HepG2 (cell line): ENCODE data around the gene NHERF2. TPM values are rescaled to one million over a fixed set of nuclear protein-coding genes. Genes with fewer than 3 reads are reported as not detected.

Source experiments
- CCDC6 ChIP-seq: sonication (generic); formaldehyde crosslinking; IDR thresholded peaks from 2 replicates; pipeline ENCODE4 v1.8.1; 2022; ENCODE audit warnings: mild to moderate bottlenecking, missing genetic modification reagents, moderate library complexity
- CERS6 ChIP-seq: sonication (generic); formaldehyde crosslinking; IDR thresholded peaks from 2 replicates; pipeline ENCODE4 v1.5.0; 2020; ENCODE audit warnings: missing genetic modification reagents
- CSRNP2 ChIP-seq: sonication (generic); formaldehyde crosslinking; conservative IDR thresholded peaks from 2 replicates; pipeline ENCODE4 v1.8.0; 2022; ENCODE audit warnings: low read depth, missing genetic modification reagents
- HOXA5 ChIP-seq: sonication (generic); formaldehyde crosslinking; IDR thresholded peaks from 2 replicates; pipeline ENCODE4 v1.4.0; 2020; ENCODE audit warnings: missing genetic modification reagents
- KDM3A ChIP-seq: IDR thresholded peaks from 2 replicates; pipeline ENCODE4 v1.6.1; 2018; ENCODE audit warnings: low read depth, missing compliant biosample characterization
- MXD3 ChIP-seq: IDR thresholded peaks from 2 replicates; pipeline ENCODE4 v1.6.1; 2016; ENCODE audit warnings: mild to moderate bottlenecking, missing biosample characterization, missing genetic modification reagents
- REPIN1 ChIP-seq: sonication (generic); formaldehyde crosslinking; IDR thresholded peaks from 2 replicates; pipeline ENCODE4 v1.8.0; 2022; ENCODE audit warnings: missing genetic modification reagents, low read depth, mild to moderate bottlenecking, borderline replicate concordance
- SAFB2 ChIP-seq: sonication (generic); formaldehyde crosslinking; IDR thresholded peaks from 2 replicates; pipeline ENCODE4 v1.5.1; 2020; ENCODE audit warnings: missing genetic modification reagents, low read depth, mild to moderate bottlenecking, borderline replicate concordance
- SMC3 ChIP-seq: IDR thresholded peaks from 2 replicates; pipeline ENCODE4 v1.6.1; 2011; ENCODE audit warnings: low read length, improper control_type of control experiment
- polyA plus RNA-seq, 8 experiments: library from polyadenylated mRNA; depleted of rRNA in 3 of 8; stranded (reverse) in 7 of 8; unstranded in 1 of 8; fragments of >200 nt; fragmentation: Illumina TruSeq in 4 of 8; extraction: Trizol in 4 of 8; gene quantifications; 2 replicates each; pipeline versions ENCODE4 v1.2.1 to v1.2.3, GENCODE V29; 2011 to 2016; ENCODE audit warnings: low read depth in 4 of 8, missing spikeins in 1 of 8, mixed read lengths in 1 of 8; ENCODE audit not compliant: insufficient read depth in 1 of 8
- total RNA-seq, 5 experiments: library from RNA; depleted of rRNA; stranded (reverse); fragments of >200 nt; fragmentation: Illumina TruSeq; extraction: Trizol; gene quantifications; 2 replicates each; pipeline ENCODE4 v1.2.3, GENCODE V29; 2016; ENCODE audit warnings: low read depth in 1 of 5
- TF ChIP-seq, protein P1 (sequence below): conservative IDR thresholded peaks from 2 replicates; pipeline ENCODE4 v1.6.1; 2018; ENCODE audit warnings: missing genetic modification reagents
- TF ChIP-seq, protein P2 (sequence below): sonication (generic); formaldehyde crosslinking; IDR thresholded peaks from 2 replicates; pipeline ENCODE4 v1.4.0; 2020; ENCODE audit warnings: mild to moderate bottlenecking, missing genetic modification reagents, borderline replicate concordance
- TF ChIP-seq, protein P3 (sequence below): sonication (generic); formaldehyde crosslinking; IDR thresholded peaks from 2 replicates; pipeline ENCODE4 v1.5.1; 2020; ENCODE audit warnings: mild to moderate bottlenecking, missing genetic modification reagents, moderate library complexity

The NHERF2 gene
- total and polyA plus RNA-seq, 2 of the 13 experiments (the other 11 are each of a cell fraction or from before 2014, with no cell fraction given), result 23.7 to 39.3 TPM

DNA sequence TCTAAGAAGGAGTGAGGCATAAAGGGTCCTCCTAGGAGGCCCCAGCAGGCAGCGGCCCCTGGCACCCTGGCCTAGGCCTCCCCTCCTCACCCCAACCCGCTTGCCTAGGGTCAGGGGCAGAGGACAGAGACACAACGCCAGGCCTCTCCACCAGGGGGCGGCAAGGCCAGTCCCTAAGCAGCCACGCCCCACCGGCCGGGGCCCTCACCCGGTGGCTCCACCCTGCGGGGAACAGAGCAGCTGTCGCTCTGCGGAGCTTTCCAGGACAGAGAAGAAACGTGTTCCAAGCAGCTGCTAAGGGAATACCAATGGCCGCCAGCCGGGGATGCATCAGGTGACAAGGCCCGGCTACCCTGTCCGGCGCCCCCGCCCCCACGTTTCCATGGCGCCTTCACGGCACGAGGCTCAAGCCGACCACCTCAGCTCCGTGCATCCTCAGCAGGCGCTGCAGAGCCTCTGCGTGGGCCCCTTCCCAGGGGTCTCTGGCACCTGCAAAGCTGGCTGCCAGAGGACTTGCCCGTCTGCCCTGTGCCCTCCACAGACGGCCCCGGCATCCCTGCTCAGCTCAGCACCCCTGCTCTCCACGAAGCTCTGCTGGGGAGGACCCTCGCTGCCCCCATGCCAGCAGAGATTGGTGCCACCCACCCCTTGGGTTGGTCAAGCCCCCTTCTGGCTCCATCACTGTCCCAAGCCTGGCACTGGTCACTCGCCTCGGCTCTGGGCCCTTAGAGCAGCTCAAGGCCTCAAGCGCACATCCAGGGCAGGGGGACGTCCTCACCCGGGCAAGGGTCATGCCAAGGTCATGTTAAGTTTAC is 22.7 kb upstream of the NHERF2 start (continued):
- TF ChIP-seq SMC3, result peak; percentile 48; the same call in 1 of the 2 replicates
- TF ChIP-seq CCDC6 (CRISPR knock-in tag), result no peak
- TF ChIP-seq, protein P1, sequence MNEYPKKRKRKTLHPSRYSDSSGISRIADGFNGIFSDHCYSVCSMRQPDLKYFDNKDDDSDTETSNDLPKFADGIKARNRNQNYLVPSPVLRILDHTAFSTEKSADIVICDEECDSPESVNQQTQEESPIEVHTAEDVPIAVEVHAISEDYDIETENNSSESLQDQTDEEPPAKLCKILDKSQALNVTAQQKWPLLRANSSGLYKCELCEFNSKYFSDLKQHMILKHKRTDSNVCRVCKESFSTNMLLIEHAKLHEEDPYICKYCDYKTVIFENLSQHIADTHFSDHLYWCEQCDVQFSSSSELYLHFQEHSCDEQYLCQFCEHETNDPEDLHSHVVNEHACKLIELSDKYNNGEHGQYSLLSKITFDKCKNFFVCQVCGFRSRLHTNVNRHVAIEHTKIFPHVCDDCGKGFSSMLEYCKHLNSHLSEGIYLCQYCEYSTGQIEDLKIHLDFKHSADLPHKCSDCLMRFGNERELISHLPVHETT, result 0 out of 2 replicates have a peak, but pooled peaks have one; percentile 29
- TF ChIP-seq, protein P2, sequence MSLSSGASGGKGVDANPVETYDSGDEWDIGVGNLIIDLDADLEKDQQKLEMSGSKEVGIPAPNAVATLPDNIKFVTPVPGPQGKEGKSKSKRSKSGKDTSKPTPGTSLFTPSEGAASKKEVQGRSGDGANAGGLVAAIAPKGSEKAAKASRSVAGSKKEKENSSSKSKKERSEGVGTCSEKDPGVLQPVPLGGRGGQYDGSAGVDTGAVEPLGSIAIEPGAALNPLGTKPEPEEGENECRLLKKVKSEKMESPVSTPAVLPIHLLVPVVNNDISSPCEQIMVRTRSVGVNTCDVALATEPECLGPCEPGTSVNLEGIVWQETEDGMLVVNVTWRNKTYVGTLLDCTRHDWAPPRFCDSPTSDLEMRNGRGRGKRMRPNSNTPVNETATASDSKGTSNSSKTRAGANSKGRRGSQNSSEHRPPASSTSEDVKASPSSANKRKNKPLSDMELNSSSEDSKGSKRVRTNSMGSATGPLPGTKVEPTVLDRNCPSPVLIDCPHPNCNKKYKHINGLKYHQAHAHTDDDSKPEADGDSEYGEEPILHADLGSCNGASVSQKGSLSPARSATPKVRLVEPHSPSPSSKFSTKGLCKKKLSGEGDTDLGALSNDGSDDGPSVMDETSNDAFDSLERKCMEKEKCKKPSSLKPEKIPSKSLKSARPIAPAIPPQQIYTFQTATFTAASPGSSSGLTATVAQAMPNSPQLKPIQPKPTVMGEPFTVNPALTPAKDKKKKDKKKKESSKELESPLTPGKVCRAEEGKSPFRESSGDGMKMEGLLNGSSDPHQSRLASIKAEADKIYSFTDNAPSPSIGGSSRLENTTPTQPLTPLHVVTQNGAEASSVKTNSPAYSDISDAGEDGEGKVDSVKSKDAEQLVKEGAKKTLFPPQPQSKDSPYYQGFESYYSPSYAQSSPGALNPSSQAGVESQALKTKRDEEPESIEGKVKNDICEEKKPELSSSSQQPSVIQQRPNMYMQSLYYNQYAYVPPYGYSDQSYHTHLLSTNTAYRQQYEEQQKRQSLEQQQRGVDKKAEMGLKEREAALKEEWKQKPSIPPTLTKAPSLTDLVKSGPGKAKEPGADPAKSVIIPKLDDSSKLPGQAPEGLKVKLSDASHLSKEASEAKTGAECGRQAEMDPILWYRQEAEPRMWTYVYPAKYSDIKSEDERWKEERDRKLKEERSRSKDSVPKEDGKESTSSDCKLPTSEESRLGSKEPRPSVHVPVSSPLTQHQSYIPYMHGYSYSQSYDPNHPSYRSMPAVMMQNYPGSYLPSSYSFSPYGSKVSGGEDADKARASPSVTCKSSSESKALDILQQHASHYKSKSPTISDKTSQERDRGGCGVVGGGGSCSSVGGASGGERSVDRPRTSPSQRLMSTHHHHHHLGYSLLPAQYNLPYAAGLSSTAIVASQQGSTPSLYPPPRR (CRISPR knock-in tag), result no peak; the same call in 1 of the 2 replicates
- TF ChIP-seq, protein P3, sequence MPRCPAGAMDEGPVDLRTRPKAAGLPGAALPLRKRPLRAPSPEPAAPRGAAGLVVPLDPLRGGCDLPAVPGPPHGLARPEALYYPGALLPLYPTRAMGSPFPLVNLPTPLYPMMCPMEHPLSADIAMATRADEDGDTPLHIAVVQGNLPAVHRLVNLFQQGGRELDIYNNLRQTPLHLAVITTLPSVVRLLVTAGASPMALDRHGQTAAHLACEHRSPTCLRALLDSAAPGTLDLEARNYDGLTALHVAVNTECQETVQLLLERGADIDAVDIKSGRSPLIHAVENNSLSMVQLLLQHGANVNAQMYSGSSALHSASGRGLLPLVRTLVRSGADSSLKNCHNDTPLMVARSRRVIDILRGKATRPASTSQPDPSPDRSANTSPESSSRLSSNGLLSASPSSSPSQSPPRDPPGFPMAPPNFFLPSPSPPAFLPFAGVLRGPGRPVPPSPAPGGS (CRISPR knock-in tag), result peak; percentile 58; the same call in 1 of the 2 replicates
- no peak; the same call in 1 of the 2 replicates for TF ChIP-seq SAFB2
- peak; percentile 75 for TF ChIP-seq KDM3A
- TF ChIP-seq CERS6 (CRISPR knock-in tag), result no peak
- no peak for TF ChIP-seq CSRNP2 (CRISPR knock-in tag)
- 0 out of 2 replicates have a peak, but pooled peaks have one; percentile 28 for TF ChIP-seq HOXA5
- TF ChIP-seq REPIN1 (CRISPR knock-in tag), result peak; percentile 85; the same call in 1 of the 2 replicates
- TF ChIP-seq MXD3 (CRISPR knock-in tag), result no peak; the same call in 1 of the 2 replicates
